ENCODE data around the gene CHMP4A.
"Not testable (repeated sequence)": the region's sequence is repeated elsewhere in the genome, so short reads cannot be mapped to it uniquely, and the experiment has no call there.

The CHMP4A gene

DNA sequence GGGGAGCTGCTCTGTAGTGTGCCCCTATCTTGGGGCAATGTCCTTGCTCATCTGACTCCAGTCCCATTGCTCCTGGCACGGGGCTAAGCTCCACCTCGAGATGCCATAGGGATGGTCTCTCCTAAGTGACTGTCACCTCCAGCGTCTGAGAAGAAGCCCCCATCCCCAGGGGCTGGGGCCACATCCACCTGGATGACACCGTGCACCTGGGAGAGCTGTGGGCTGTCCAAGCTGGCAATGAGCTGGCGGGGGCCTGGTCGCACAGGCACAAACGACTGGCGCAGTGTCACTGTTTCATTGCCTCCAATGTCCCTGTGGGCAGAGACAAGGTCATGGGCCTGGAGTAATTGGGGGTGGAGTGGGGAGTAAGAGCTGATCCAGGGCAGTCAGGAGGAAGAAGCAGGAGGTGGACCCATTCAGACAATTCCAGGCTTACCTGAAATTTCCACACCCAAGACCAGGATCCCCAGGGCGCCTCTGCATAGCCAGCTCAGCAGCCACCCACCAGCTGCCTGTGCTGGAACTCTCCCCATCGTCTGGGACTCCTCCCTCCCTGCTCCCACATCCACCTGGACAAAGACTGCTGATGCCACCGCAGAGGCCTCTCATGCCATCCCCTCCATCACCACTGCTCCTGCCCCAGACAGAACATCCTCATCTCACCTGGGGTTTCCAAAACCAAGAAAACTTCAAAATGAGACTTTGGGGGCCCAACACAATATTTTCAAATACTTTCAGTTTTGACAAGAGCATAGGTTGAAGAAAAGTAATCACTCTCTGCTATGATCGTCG lies 36.1 kb upstream of the CHMP4A start:
- H3K36me3 ChIP-seq = no peaks in the 10 kb centered on the region
- H3K4me1 ChIP-seq = no peaks in the 10 kb centered on the region
- TF ChIP-seq, protein P1, sequence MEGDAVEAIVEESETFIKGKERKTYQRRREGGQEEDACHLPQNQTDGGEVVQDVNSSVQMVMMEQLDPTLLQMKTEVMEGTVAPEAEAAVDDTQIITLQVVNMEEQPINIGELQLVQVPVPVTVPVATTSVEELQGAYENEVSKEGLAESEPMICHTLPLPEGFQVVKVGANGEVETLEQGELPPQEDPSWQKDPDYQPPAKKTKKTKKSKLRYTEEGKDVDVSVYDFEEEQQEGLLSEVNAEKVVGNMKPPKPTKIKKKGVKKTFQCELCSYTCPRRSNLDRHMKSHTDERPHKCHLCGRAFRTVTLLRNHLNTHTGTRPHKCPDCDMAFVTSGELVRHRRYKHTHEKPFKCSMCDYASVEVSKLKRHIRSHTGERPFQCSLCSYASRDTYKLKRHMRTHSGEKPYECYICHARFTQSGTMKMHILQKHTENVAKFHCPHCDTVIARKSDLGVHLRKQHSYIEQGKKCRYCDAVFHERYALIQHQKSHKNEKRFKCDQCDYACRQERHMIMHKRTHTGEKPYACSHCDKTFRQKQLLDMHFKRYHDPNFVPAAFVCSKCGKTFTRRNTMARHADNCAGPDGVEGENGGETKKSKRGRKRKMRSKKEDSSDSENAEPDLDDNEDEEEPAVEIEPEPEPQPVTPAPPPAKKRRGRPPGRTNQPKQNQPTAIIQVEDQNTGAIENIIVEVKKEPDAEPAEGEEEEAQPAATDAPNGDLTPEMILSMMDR (IDR thresholded peaks at IDR 0.05; ENCODE audit: low read depth, low read length) = no peak
- H3K9me3 ChIP-seq = no peaks in the 10 kb centered on the region
- no peak for DNase-seq
- no peaks in the 10 kb centered on the region for H3K27me3 ChIP-seq
- no peak overlapping the region for H3K4me3 ChIP-seq (ENCODE audit: low read depth, low read length)

DNA sequence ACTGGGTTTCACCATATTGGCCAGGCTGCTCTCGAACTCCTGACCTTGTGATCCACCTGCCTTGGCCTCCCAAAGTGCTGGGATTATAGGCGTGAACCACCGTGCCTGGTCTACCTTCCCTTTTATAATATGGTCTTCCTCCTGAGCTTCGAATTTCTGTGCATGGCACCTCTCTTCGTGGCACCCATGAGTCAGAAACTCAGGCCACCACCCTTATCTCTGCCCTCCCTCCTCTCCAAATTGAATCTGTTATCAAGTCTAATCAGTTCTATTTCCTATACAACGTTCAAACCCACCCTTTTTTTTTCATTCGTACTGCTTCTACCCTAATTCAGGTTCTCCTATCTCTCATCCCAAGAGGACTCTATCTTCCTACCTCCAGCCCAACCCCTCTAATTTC lies 34.1 kb upstream of the CHMP4A start:
- Histone ChIP-seq H3K27me3 (no peaks in the 10 kb centered on the region), H3K4me3 (ENCODE audit: low read depth, low read length) (no peak overlapping the region), H3K9me3 (no peaks in the 10 kb centered on the region), H3K36me3 (no peaks in the 10 kb centered on the region), H3K4me1 (no peaks in the 10 kb centered on the region)
- TF ChIP-seq, protein P1 (IDR thresholded peaks at IDR 0.05; ENCODE audit: low read depth, low read length) = no peak
- DNase-seq = no peak

DNA sequence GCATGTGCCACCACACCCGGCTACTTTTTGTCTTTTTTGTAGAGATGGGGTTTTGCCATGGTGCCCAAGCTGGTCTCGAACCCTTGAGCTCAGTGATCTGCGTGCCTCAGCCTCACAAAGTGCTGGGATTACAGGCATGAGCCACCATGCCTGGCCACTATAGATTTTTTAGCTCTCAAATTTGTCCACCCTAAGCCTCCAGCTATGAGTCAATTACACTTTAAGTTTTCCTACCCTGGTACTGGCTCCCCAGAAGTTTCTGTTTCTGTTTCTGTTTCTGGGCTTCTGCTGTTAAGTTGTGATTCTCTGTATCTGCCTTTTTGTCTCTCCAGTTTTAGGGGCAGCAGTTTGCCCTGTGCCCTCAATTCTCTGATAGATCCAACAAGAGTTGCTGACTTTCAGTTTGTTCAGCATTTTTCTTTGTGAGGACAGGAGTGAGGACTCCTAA lies 33.5 kb upstream of the CHMP4A start:
- TF ChIP-seq, protein P1 (IDR thresholded peaks at IDR 0.05; ENCODE audit: low read depth, low read length) = no peak

DNA sequence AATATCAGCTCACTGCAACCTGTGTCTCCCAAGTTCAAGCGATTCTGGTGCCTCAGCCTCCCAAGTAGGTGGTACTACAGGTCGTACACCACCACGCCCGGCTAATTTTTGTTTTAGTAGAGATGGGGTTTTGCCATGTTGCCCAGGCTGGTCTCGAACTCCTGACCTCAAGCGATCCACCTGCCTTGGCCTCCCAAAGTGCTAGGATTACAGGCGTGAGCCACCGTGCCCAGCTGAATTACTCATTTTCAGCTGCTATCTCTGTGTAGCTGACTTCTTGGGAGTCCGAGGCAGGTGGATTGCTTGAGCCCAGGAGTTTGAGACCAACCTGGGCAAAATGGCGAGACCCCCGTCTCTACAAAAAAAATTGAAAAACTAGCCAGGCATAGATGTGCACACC lies 32.1 kb upstream of the CHMP4A start:
- not testable (repeated sequence) for H3K27me3 ChIP-seq; H3K9me3 ChIP-seq; DNase-seq; H3K4me3 ChIP-seq (ENCODE audit: low read depth, low read length); H3K36me3 ChIP-seq; H3K4me1 ChIP-seq

More for the DNA sequence above, 33.5 kb upstream of the CHMP4A start:
- DNase-seq = no peak
- H3K27me3 ChIP-seq = no peaks in the 10 kb centered on the region
- H3K4me1 ChIP-seq = no peaks in the 10 kb centered on the region
- H3K9me3 ChIP-seq = no peaks in the 10 kb centered on the region
- no peaks in the 10 kb centered on the region for H3K36me3 ChIP-seq
- no peak overlapping the region for H3K4me3 ChIP-seq (ENCODE audit: low read depth, low read length)

DNA sequence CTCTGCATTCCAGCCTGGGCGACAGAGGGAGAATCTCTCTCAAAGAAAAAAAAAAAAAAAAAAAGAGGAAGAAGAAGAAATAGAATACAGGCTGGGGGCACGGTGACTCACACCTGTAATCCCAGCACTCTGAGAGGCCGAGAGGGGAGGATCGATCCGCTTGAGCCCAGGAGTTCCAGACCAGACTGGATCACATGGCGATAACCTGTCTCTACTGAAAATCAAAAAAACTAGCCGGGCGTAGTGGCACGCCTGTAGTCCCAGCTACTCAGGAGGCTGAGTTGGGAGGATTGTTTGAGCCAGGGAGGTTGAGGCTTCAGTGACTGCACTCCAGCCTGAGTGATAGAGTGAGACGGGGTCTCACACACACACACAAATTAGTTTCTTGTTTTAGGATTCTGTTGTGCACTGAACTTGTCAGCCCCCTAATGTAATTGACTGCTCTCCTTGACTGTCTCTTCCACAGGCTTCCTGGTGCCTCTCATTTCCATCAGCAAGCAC lies 30.1 kb upstream of the CHMP4A start:
- TF ChIP-seq, protein P1 (IDR thresholded peaks at IDR 0.05; ENCODE audit: low read depth, low read length) = no peak
- Histone ChIP-seq H3K27me3 (no peaks in the 10 kb centered on the region), H3K36me3 (peaks cover 21% of the 10 kb centered on the region), H3K4me3 (ENCODE audit: low read depth, low read length) (peak overlapping the region; percentile 68), H3K9me3 (no peaks in the 10 kb centered on the region), H3K4me1 (no peaks in the 10 kb centered on the region)
- no peak for DNase-seq

DNA sequence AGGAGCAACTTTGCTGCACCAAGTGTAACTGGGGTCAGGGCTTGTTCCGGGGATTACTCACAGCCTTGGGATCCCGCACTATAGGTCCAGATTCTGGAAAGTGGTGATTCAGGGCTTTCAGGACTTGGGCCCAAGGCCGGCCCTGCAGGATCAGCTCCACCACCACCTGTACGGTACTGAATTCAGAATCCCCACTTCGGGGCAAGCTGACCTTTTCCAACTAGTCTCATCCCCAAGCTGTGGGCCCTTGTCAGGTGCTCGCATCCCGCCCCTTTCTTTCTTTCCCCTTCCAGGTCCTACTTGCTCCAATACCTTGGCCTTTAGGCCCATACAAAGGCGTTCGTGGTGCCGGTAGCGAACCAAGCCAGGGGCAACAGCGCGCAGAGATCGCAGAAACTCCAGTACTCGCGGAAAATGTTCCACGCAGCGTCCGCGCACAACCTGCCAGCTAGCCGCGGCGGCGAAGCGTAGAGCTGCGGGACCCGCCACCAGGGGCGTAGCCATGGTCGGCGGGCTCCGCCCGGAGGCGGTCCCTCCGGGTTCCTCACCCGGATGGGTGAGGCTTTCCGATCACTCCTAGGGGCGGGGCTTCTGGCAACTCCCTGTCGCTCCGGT lies 28.6 kb upstream of the CHMP4A start:
- TF ChIP-seq, protein P1 (IDR thresholded peaks at IDR 0.05; ENCODE audit: low read depth, low read length) = peak; percentile 65
- Histone ChIP-seq H3K36me3 (peaks cover 25% of the 10 kb centered on the region), H3K4me3 (ENCODE audit: low read depth, low read length) (peak overlapping the region; percentile 68), H3K27me3 (no peaks in the 10 kb centered on the region), H3K9me3 (no peaks in the 10 kb centered on the region), H3K4me1 (no peaks in the 10 kb centered on the region)
- peak; percentile 97 for DNase-seq

Data from BE2C (cell line).